Hepatocyte (in vitro differentiated cells): ENCODE data around the gene SNW1.

Experiments used
- EZH2 ChIP-seq: fragments of 200-600 bp; sonication (generic); IDR thresholded peaks from 2 replicates; pipeline ENCODE4 v1.6.1; 2016; ENCODE audit warnings: antibody characterized with exemption, mild to moderate bottlenecking, borderline replicate concordance
- TF ChIP-seq, protein P1 (sequence below): fragments of 200-600 bp; sonication (generic); IDR thresholded peaks from 2 replicates; pipeline ENCODE4 v1.5.1; 2016; ENCODE audit warnings: antibody characterized with exemption, mild to moderate bottlenecking; ENCODE audit not compliant: poor library complexity

DNA sequence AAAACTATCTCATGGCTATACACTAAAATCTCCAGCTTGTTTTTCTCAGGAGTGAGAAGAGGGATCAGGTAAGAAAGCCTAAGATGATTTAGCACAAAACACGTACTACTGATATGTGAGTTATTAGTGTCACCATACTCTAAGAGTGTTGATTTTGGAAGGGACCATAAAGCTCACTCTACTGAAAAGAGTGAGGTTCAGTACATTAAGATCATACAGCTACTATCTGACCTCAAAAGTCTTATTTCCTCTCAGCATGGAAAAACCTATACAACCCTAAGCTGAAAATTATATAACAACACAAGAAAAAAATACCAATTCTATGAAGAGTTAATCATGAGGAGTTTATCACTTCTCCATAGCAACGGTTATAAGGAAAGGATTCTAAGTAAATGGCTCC, 19.5 kb downstream of the SNW1 start:
- TF ChIP-seq, protein P1, sequence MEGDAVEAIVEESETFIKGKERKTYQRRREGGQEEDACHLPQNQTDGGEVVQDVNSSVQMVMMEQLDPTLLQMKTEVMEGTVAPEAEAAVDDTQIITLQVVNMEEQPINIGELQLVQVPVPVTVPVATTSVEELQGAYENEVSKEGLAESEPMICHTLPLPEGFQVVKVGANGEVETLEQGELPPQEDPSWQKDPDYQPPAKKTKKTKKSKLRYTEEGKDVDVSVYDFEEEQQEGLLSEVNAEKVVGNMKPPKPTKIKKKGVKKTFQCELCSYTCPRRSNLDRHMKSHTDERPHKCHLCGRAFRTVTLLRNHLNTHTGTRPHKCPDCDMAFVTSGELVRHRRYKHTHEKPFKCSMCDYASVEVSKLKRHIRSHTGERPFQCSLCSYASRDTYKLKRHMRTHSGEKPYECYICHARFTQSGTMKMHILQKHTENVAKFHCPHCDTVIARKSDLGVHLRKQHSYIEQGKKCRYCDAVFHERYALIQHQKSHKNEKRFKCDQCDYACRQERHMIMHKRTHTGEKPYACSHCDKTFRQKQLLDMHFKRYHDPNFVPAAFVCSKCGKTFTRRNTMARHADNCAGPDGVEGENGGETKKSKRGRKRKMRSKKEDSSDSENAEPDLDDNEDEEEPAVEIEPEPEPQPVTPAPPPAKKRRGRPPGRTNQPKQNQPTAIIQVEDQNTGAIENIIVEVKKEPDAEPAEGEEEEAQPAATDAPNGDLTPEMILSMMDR, result no peak
- no peak for TF ChIP-seq EZH2
